Breast epithelium (tissue), 3 donors: ENCODE results near the gene BCL2L1.

Experiments used
- CTCF ChIP-seq, 3 donors: fragments of 450-650 bp; IDR thresholded peaks; one replicate each; pipeline ENCODE4 v1.5.1; 2016 to 2017; ENCODE audit warnings: antibody characterized with exemption in 3 of 3, mild to moderate bottlenecking in 3 of 3, moderate library complexity in 3 of 3
- POLR2A ChIP-seq: fragments of 450-650 bp; IDR thresholded peaks from one replicate; pipeline ENCODE4 v1.6.1; 2016; ENCODE audit warnings: antibody characterized with exemption, mild to moderate bottlenecking, moderate library complexity
- POLR2AphosphoS5 ChIP-seq, 3 donors: sonication (generic); formaldehyde crosslinking; IDR thresholded peaks; one replicate each; pipeline ENCODE4 v1.6.1; 2017; ENCODE audit warnings: antibody characterized with exemption in 3 of 3

DNA sequence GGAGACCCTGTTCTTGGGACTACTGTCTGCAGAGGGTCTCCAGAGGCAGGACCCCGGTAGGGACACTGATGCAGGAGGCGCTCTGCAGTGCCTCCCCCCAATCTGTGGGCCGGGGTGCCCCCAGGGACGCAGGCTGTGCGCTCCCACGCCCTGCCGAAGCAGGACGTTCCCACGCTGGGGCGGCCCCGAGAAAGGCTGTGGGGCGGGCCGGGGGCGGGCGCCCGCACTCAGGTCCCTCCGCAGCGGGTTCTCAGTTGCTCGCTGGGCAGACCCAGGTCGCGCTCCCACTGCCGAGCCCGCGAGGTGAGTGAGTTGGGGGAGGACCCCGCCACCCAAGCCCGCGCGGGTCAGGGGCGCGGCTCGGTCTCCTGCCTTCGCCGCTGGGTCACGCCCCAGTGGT is 85.0 kb downstream of the BCL2L1 start, which contains the start of gene COX4I2:
- no peak for TF ChIP-seq CTCF (IDR thresholded peaks at IDR 0.05)
- TF ChIP-seq POLR2A, result no peak
- TF ChIP-seq POLR2AphosphoS5 (IDR thresholded peaks at IDR 0.05), result no peak
